SU-DHL-6 (cell line): ENCODE measurements around the gene PRR18.

Experiments
- H2AFZ ChIP-seq: fragments of 200-600 bp; sonication (generic); 2 replicates; pipeline ENCODE4 v1.6.1; 2014; ENCODE audit warnings: low read depth, mild to moderate bottlenecking, moderate library complexity, mixed read lengths, antibody characterized with exemption, low read length; ENCODE audit not compliant: severe bottlenecking
- H3F3A ChIP-seq: fragments of 200-600 bp; shearing (Covaris generic); 2 replicates; pipeline ENCODE4 v1.6.0; 2016; ENCODE audit warnings: antibody characterized with exemption, mild to moderate bottlenecking; ENCODE audit not compliant: insufficient read depth
- H3K27ac ChIP-seq: fragments of 200-600 bp; sonication (generic); 2 replicates; pipeline ENCODE4 v1.5.1; 2016; ENCODE audit warnings: low read depth, mild to moderate bottlenecking, low read length, moderate library complexity, mixed read lengths
- H3K27me3 ChIP-seq: fragments of 200-600 bp; sonication (generic), shearing (Covaris generic); 2 replicates; pipeline ENCODE4 v1.6.0; 2014; ENCODE audit warnings: mild to moderate bottlenecking, low read length
- H3K36me3 ChIP-seq: fragments of 200-600 bp; sonication (generic); 2 replicates; pipeline ENCODE4 v1.6.1; 2014; ENCODE audit warnings: mild to moderate bottlenecking, low read length, mixed read lengths
- H3K4me2 ChIP-seq: fragments of 300-600, 200-600 bp; shearing (Covaris generic), sonication (generic); 2 replicates; pipeline ENCODE4 v1.6.0; 2014; ENCODE audit warnings: low read length, low read depth, mild to moderate bottlenecking; ENCODE audit not compliant: poor library complexity, severe bottlenecking
- H3K4me3 ChIP-seq: fragments of 200-600 bp; sonication (generic); 2 replicates; pipeline ENCODE4 v1.5.1; 2014; ENCODE audit warnings: antibody characterized with exemption, low read length, mild to moderate bottlenecking, mixed read lengths; ENCODE audit not compliant: insufficient read depth, poor library complexity, severe bottlenecking
- H3K79me2 ChIP-seq: fragments of 200-600 bp; sonication (generic); 2 replicates; pipeline ENCODE4 v1.6.1; 2014; ENCODE audit warnings: mild to moderate bottlenecking, low read length, moderate library complexity; ENCODE audit not compliant: insufficient read depth
- H3K9ac ChIP-seq: fragments of 200-600 bp; sonication (generic); 2 replicates; pipeline ENCODE4 v1.7.0; 2014; ENCODE audit warnings: mild to moderate bottlenecking, low read length
- H3K9me2 ChIP-seq: fragments of 200-600 bp; sonication (generic); replicated peaks from 2 replicates; pipeline ENCODE4 v1.6.1; 2014; ENCODE audit warnings: low read length; ENCODE audit not compliant: insufficient read depth
- H3K9me3 ChIP-seq: fragments of 200-600 bp; sonication (generic); 2 replicates; pipeline ENCODE4 v1.6.1; 2014; ENCODE audit warnings: low read length, mixed read lengths; ENCODE audit not compliant: insufficient read depth
- H4K20me1 ChIP-seq: fragments of 200-600 bp; sonication (generic); 2 replicates; pipeline ENCODE4 v1.6.1; 2014; ENCODE audit warnings: low read depth, mild to moderate bottlenecking, antibody characterized with exemption, low read length, moderate library complexity, mixed read lengths
- CTCF ChIP-seq: fragments of 200-600 bp; sonication (generic); IDR thresholded peaks from one replicate; pipeline ENCODE4 v1.5.1; 2017; ENCODE audit warnings: antibody characterized with exemption, mild to moderate bottlenecking, low read length, moderate library complexity; ENCODE audit not compliant: insufficient read depth, poor library complexity, severe bottlenecking
- EZH2phosphoT487 ChIP-seq: fragments of 200-600 bp; sonication (generic), shearing (Covaris generic); conservative IDR thresholded peaks from 2 replicates; pipeline ENCODE4 v1.6.1; 2018; ENCODE audit warnings: mild to moderate bottlenecking, antibody characterized with exemption, low read length, moderate library complexity, mixed read lengths

PRR18 gene

GRCh38 chr6:166314454-166314853 lies 6.3 kb upstream of the PRR18 start:
- no peaks in the 10 kb centered on the region for H3K36me3 ChIP-seq
- no peak for TF ChIP-seq CTCF
- TF ChIP-seq EZH2phosphoT487: no peak
- no peaks in the 10 kb centered on the region for H3F3A ChIP-seq
- H3K9ac ChIP-seq: no peak overlapping the region
- no peak overlapping the region for H3K27ac ChIP-seq
- H3K4me3 ChIP-seq: no peak overlapping the region
- no peaks in the 10 kb centered on the region for H3K9me2 ChIP-seq
- no peak overlapping the region for H2AFZ ChIP-seq
- H4K20me1 ChIP-seq: no peaks in the 10 kb centered on the region
- H3K79me2 ChIP-seq: no peaks in the 10 kb centered on the region
- no peaks in the 10 kb centered on the region for H3K27me3 ChIP-seq
- H3K4me2 ChIP-seq: no peak overlapping the region
- no peaks in the 10 kb centered on the region for H3K9me3 ChIP-seq

- Histone ChIP-seq H3F3A (no peaks in the 10 kb centered on the region), H3K9me3 (no peaks in the 10 kb centered on the region), H3K36me3 (no peaks in the 10 kb centered on the region), H3K27ac (no peak overlapping the region), H3K27me3 (no peaks in the 10 kb centered on the region), H3K9ac (no peak overlapping the region), H2AFZ (no peak overlapping the region), H3K4me3 (no peak overlapping the region), H3K4me2 (no peak overlapping the region), H4K20me1 (no peaks in the 10 kb centered on the region), H3K79me2 (no peaks in the 10 kb centered on the region), H3K9me2 (no peaks in the 10 kb centered on the region)
- TF ChIP-seq CTCF: peak; percentile 72
- no peak for TF ChIP-seq EZH2phosphoT487
Observed at GRCh38 chr6:166313255-166314070, 5.3 kb upstream of the PRR18 start.

- Histone ChIP-seq H3K9me2 (no peaks in the 10 kb centered on the region), H3K27me3 (no peaks in the 10 kb centered on the region), H3F3A (no peaks in the 10 kb centered on the region), H3K4me2 (no peak overlapping the region), H3K4me3 (no peak overlapping the region), H3K9ac (no peak overlapping the region), H3K27ac (no peak overlapping the region), H3K79me2 (no peaks in the 10 kb centered on the region), H3K36me3 (no peaks in the 10 kb centered on the region), H3K9me3 (no peaks in the 10 kb centered on the region), H2AFZ (no peak overlapping the region), H4K20me1 (no peaks in the 10 kb centered on the region)
- no peak for TF ChIP-seq EZH2phosphoT487
- TF ChIP-seq CTCF: no peak
Observed at GRCh38 chr6:166312832-166313231, 4.6 kb upstream of the PRR18 start.
